AG09319 (cell line): Measurements from ENCODE around the gene PICK1.
A peak's percentile ranks its signal among the peaks of the same experiment; 100 is the strongest.

Experiments
- DNase-seq: peaks from one replicate; pipeline ENCODE4 v3.0.0-alpha.2; 2010; ENCODE audit warnings: low read depth; ENCODE audit errors: extremely low read depth
- TF ChIP-seq, protein P1 (sequence below): IDR thresholded peaks from 2 replicates; pipeline ENCODE4 v1.5.1; 2011; ENCODE audit warnings: low read depth, mild to moderate bottlenecking, inconsistent platforms, low read length, moderate library complexity

Gene PICK1

DNA sequence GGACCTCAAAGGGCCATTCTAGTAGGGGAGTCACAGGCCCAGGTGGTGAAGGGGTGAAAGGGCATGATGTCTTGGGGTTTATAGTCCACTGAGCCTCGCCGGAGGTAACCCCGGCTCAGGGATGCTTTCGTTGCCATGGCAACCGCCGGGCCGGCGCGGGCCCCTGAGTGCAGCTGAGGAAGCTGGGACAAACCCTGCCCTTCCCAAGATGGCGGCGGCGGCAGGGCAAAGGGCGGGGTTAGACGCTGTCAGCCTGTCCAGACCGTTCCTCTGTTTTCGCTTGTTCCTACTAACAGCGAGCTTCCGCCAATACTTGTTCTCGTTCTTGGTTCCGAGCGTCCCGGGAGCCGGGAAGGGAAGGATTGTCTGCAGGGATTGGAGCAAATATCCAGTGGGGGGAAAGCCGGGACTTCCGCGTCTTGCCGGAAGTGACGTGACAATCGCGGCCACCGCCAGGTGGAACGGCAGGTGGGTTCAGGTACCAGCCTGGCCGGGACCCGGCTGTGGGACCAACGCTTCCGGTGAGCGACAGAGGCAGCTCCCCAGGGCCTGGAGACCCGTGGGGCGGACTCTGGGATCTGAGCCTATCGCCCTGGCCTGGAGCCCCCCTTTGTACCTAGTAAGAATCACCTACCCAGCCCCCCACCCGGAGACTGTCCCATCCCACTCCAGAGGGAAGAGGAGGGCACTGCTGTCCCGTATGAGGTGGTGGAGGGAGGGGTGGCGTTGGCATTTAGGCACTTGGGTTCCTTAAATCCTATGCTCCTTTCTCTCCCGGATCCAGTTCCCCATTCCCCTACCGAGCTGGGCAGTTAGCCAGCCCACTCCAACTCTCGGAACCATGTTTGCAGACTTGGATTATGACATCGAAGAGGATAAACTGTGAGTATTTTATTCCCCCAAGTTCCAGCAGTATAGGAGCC lies at the start of gene PICK1:
TSS of gene PICK1 (plus strand) at position 436 of the 923 bp plus-strand sequence. CDS start at position 842, 406 bp downstream.
- DNase-seq, result peak; percentile 63
- TF ChIP-seq, protein P1, sequence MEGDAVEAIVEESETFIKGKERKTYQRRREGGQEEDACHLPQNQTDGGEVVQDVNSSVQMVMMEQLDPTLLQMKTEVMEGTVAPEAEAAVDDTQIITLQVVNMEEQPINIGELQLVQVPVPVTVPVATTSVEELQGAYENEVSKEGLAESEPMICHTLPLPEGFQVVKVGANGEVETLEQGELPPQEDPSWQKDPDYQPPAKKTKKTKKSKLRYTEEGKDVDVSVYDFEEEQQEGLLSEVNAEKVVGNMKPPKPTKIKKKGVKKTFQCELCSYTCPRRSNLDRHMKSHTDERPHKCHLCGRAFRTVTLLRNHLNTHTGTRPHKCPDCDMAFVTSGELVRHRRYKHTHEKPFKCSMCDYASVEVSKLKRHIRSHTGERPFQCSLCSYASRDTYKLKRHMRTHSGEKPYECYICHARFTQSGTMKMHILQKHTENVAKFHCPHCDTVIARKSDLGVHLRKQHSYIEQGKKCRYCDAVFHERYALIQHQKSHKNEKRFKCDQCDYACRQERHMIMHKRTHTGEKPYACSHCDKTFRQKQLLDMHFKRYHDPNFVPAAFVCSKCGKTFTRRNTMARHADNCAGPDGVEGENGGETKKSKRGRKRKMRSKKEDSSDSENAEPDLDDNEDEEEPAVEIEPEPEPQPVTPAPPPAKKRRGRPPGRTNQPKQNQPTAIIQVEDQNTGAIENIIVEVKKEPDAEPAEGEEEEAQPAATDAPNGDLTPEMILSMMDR, result no peak

DNA sequence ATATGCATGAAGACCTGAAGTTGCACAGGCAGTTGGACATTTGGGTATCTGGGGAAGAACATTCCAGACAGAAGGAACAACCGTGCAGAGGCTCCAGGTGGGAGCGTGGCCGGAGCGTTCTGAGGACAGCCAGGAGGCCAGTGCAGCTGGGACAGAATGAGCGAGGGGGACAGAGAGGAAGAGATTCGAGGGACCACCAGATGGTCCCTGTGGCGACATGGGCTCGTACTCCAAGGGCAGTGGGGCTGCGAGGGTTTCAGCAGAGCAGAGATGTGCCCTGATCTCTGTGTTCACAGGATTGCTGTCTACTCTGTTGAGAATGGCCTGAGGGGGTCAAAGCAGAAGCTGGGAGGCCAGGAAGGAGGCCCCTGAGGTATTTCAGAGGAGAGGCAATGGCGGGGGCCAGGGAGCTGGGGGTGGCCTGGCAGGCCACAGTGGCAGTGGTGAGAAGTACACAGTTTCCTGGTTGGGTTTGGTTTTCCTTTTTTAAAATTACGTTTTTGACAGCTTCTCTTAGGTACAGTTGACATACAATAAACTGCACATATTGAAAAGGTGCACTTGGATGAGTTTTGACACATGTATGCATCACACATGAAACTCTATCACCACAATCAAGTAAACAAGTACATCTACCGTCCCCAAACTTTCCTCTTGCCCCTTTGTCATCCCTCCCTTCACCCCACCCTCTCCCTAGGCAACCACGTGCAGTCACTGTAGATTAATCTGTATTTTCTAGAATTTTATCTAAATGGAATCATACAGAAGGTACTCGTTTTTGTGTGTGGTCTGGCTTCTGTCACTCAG lies 48.0 kb upstream of the PICK1 start:
- TF ChIP-seq, protein P1, result no peak
- DNase-seq, result no peak

DNA sequence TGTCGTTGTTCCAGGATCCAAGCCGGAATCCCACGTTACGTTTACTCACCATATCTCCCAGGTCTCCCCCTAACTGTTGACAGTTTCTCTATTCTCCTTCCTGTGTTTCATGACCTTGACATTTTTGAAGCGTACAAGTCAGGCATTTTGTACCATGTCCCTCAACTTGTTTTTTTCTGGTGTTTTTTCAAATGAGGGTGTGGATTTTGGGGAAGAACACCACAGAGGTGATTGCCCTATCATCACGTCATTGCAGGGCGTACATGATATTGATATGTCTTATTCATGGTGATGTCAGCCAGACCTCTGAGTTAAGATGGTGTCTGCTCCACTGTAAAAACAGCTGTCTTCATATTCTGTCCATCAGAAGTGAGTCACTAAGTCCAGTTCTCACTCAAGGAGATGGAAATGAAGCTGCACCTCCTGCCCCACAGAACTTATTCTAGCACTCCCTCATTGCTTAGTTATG lies 44.6 kb upstream of the PICK1 start:
- no peak for DNase-seq
- TF ChIP-seq, protein P1, result no peak

DNA sequence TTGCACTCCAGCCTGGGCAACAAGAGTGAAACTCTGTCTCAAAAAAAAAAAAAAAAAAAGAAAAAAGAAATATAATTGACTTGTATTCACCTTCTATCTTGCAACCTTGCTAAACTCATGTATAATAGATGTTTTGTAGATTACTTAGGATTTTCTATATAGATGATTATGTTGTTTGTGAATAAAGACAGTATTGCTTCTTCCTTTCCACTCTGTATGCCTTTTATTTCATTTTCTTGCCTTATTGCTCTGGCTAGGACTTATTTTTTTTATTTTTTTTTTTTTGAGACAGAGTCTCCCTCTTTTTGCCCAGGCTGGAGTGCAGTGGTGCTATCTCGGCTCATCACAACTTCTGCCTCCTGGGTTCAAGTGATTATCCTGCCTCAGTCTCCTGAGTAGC lies 43.1 kb upstream of the PICK1 start:
- TF ChIP-seq, protein P1, result no peak
- DNase-seq, result no peak

DNA sequence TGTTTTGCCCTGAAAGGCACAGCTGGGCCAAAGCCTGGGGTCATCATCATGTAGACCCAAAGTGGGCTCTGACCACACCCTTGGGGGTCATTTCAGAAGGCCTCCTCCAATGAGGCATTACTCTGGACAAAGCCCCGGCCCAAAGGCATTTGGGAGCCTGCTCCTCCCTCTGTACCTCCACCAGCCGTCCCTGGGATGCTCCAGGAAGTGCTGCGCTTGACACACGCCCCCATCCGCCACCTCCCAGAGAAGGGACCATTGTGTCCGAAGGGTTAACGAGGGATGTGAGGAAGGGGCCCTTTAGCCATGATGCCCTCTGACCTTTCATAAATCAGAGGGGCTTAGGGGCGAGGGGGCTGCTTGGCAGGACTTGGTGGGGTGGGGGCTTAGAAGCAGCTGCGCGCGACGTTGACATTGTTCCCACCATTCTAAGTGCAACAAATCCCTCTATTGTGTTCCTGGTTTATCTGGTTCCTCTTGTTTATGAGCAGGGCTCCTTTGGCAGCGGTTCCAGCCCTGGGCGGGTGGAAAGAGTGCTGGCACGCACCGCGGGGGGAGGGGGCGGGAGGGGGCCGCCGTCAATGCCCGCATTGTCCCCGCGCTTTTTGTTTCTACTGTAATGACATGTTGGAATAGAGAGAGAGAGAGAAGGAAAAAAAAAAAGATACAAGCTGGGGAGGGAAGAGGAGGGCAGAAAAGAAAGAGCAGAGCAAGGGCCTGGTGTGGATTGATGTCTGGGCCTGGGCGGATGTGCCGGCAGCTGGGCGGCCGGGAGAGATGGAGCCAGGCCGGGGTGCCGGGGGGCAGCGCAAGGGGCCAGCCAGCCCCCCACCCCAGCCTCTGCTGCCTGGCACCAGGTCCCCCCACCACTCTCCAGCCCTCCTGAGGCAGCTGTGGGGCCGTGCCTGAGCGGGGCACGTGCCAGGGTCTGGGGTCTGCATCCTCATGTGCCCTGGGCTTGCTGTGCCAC lies 40.7 kb upstream of the PICK1 start:
- peak; percentile 27 for DNase-seq
- TF ChIP-seq, protein P1, result no peak

DNA sequence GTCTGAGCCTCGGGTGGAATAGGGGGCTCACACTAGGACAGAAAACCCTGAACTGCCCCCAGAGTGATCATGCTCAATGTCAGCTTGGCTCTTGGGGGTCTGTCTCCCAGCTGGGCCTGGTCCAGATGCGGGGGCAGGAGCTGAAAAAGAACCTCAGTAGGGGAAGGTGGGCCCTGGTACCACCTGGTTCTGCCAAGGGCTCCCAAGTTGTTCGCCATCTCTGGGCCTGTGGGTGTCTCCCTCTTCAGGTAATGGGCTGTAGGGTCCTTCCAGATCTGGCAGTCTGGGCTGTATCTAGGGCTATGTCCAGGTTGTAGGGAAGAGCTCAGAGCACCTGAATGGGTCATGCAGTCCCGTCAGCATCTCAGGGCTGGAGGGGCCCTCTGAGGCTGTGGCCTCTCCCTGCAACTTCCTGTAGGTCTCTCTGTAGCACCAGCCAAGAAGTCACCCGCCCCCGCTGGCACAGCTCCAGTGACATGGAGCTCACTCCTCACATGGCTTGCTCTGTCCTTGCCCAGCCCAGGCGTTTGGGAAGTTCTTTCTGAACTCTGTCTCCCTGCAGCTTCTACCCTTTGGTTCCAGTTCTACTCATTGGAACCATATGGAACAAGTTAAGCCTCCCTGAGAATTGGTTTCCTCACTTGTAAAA lies 39.8 kb upstream of the PICK1 start:
- TF ChIP-seq, protein P1, result no peak
- DNase-seq, result peak; percentile 54
